Measurements from ENCODE around the gene PIANP. TPM values are rescaled to one million over a fixed set of nuclear protein-coding genes. Genes with fewer than 3 reads are reported as not detected.
"Not testable (repeated sequence)": the region's sequence is repeated elsewhere in the genome, so short reads cannot be mapped to it uniquely, and the experiment has no call there.

PIANP gene, protein sequence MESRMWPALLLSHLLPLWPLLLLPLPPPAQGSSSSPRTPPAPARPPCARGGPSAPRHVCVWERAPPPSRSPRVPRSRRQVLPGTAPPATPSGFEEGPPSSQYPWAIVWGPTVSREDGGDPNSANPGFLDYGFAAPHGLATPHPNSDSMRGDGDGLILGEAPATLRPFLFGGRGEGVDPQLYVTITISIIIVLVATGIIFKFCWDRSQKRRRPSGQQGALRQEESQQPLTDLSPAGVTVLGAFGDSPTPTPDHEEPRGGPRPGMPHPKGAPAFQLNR
- polyA plus RNA-seq = 5.4 TPM
- long read RNA-seq, donor 1, partial matches to known transcripts = 0 of 1 reads
- long read RNA-seq, donor 1, other reads (novel, unspliced or antisense) = 0 of 1 reads
- long read RNA-seq, donor 2 = 0 reads
- long read RNA-seq, donor 3 = 0 reads
- long read RNA-seq, donor 4 = 0 reads
- long read RNA-seq, donor 5 = 0 reads
- long read RNA-seq, donor 6, partial matches to known transcripts = 5 of 5 reads
- long read RNA-seq, donor 6, other reads (novel, unspliced or antisense) = 0 of 5 reads
- long read RNA-seq, donor 7, partial matches to known transcripts = 0 of 1 reads
- long read RNA-seq, donor 7, other reads (novel, unspliced or antisense) = 0 of 1 reads
- long read RNA-seq, donor 8, partial matches to known transcripts = 0 of 2 reads
- long read RNA-seq, donor 8, other reads (novel, unspliced or antisense) = 0 of 2 reads
- long read RNA-seq, donor 9, partial matches to known transcripts = 0 of 1 reads
- long read RNA-seq, donor 9, other reads (novel, unspliced or antisense) = 0 of 1 reads
- long read RNA-seq, donor 10, partial matches to known transcripts = 0 of 2 reads
- long read RNA-seq, donor 10, other reads (novel, unspliced or antisense) = 0 of 2 reads
- long read RNA-seq, donor 11 = 0 reads

GRCh38 chr12:6700646-6701051, at the start of gene PIANP:
PIANP (minus strand) TSS chr12:6700815; CDS start chr12:6698061, 2,754 bp downstream.
- H3K9me3 ChIP-seq (ENCODE audit: control insufficient read depth, low read depth, low read length) = peaks cover 5% of the 10 kb centered on the region
- H3K4me3 ChIP-seq (ENCODE audit: low read length) = peak within 1 kb of the TSS; percentile 39
- WGBS (ENCODE audit: insufficient coverage, low lambda C conversion rate) = 6% methylated on average over 3 of the region's 43 CpGs
- no peaks in the 10 kb centered on the region for H3K36me3 ChIP-seq (ENCODE audit: control insufficient read depth, insufficient read depth, low read length)
- no peak within 1 kb of the TSS for H3K27ac ChIP-seq (ENCODE audit: low read length)
- H3K4me1 ChIP-seq (ENCODE audit: control insufficient read depth, insufficient read depth, low read length) = peaks cover 4% of the 10 kb centered on the region
- DNase-seq = peak in 1 of 2 donors; percentile 44
- peaks cover 77% of the 10 kb centered on the region for H3K27me3 ChIP-seq (ENCODE audit: control insufficient read depth, insufficient read depth, low read length)

GRCh38 chr12:6748761-6749160, 48.1 kb upstream of the PIANP start:
- no CpG with 5 or more reads among the region's 28 CpGs for WGBS (ENCODE audit: insufficient coverage, low lambda C conversion rate)
- Histone ChIP-seq H3K9me3 (ENCODE audit: control insufficient read depth, low read depth, low read length) (no peaks in the 10 kb centered on the region), H3K4me3 (ENCODE audit: low read length) (no peak overlapping the region), H3K4me1 (ENCODE audit: control insufficient read depth, insufficient read depth, low read length) (peaks cover 10% of the 10 kb centered on the region), H3K27ac (ENCODE audit: low read length) (no peak overlapping the region), H3K27me3 (ENCODE audit: control insufficient read depth, insufficient read depth, low read length) (no peaks in the 10 kb centered on the region), H3K36me3 (ENCODE audit: control insufficient read depth, insufficient read depth, low read length) (peaks cover 63% of the 10 kb centered on the region)
- no peak for DNase-seq

- no CpG with 5 or more reads among the region's 4 CpGs for WGBS (ENCODE audit: insufficient coverage, low lambda C conversion rate)
- Histone ChIP-seq H3K27me3 (ENCODE audit: control insufficient read depth, insufficient read depth, low read length) (no peaks in the 10 kb centered on the region), H3K9me3 (ENCODE audit: control insufficient read depth, low read depth, low read length) (no peaks in the 10 kb centered on the region), H3K4me3 (ENCODE audit: low read length) (no peak overlapping the region), H3K27ac (ENCODE audit: low read length) (no peak overlapping the region), H3K4me1 (ENCODE audit: control insufficient read depth, insufficient read depth, low read length) (peaks cover 7% of the 10 kb centered on the region), H3K36me3 (ENCODE audit: control insufficient read depth, insufficient read depth, low read length) (peaks cover 63% of the 10 kb centered on the region)
- no peak for DNase-seq
Measured at GRCh38 chr12:6747216-6747615, 46.6 kb upstream of the PIANP start.

GRCh38 chr12:6745741-6746525, 45.3 kb upstream of the PIANP start:
- H3K27me3 ChIP-seq (ENCODE audit: control insufficient read depth, insufficient read depth, low read length) = no peaks in the 10 kb centered on the region
- no CpG with 5 or more reads among the region's 13 CpGs for WGBS (ENCODE audit: insufficient coverage, low lambda C conversion rate)
- H3K4me3 ChIP-seq (ENCODE audit: low read length) = no peak overlapping the region
- H3K36me3 ChIP-seq (ENCODE audit: control insufficient read depth, insufficient read depth, low read length) = peaks cover 53% of the 10 kb centered on the region
- no peak for DNase-seq
- H3K27ac ChIP-seq (ENCODE audit: low read length) = no peak overlapping the region
- no peaks in the 10 kb centered on the region for H3K9me3 ChIP-seq (ENCODE audit: control insufficient read depth, low read depth, low read length)
- H3K4me1 ChIP-seq (ENCODE audit: control insufficient read depth, insufficient read depth, low read length) = no peaks in the 10 kb centered on the region

GRCh38 chr12:6743300-6743699, 42.7 kb upstream of the PIANP start:
- H3K27me3 ChIP-seq (ENCODE audit: control insufficient read depth, insufficient read depth, low read length); H3K4me1 ChIP-seq (ENCODE audit: control insufficient read depth, insufficient read depth, low read length); H3K4me3 ChIP-seq (ENCODE audit: low read length); DNase-seq; H3K9me3 ChIP-seq (ENCODE audit: control insufficient read depth, low read depth, low read length); H3K27ac ChIP-seq (ENCODE audit: low read length): not testable (repeated sequence)
- 38% methylated on average over 2 of the region's 7 CpGs for WGBS (ENCODE audit: insufficient coverage, low lambda C conversion rate)
- H3K36me3 ChIP-seq (ENCODE audit: control insufficient read depth, insufficient read depth, low read length) = peaks cover 28% of the 10 kb centered on the region

DNA sequence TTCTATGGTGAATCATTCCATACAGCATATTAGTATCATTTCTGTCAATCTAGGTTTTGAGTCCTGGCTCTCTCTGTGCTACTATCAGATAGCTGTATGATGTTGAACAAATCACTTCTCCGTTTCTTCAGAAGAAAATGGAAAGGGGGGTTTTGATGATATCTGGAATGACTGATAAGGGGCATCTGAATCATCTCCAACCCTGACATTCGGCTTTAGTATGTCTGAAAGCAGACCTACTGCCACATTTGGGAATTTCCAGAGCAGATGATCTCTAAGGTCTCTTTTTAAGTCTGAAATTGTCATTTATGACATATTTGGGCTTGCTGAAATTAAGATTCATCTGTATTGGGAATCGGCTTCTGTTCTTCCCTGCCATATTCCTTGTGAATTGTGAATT, 42.2 kb upstream of the PIANP start:
- Histone ChIP-seq H3K27me3 (ENCODE audit: control insufficient read depth, insufficient read depth, low read length) (no peaks in the 10 kb centered on the region), H3K4me3 (ENCODE audit: low read length) (no peak overlapping the region), H3K36me3 (ENCODE audit: control insufficient read depth, insufficient read depth, low read length) (peaks cover 23% of the 10 kb centered on the region), H3K27ac (ENCODE audit: low read length) (no peak overlapping the region), H3K4me1 (ENCODE audit: control insufficient read depth, insufficient read depth, low read length) (no peaks in the 10 kb centered on the region), H3K9me3 (ENCODE audit: control insufficient read depth, low read depth, low read length) (no peaks in the 10 kb centered on the region)
- 73% methylated on average over 2 of the region's 3 CpGs for WGBS (ENCODE audit: insufficient coverage, low lambda C conversion rate)
- DNase-seq = no peak

DNA sequence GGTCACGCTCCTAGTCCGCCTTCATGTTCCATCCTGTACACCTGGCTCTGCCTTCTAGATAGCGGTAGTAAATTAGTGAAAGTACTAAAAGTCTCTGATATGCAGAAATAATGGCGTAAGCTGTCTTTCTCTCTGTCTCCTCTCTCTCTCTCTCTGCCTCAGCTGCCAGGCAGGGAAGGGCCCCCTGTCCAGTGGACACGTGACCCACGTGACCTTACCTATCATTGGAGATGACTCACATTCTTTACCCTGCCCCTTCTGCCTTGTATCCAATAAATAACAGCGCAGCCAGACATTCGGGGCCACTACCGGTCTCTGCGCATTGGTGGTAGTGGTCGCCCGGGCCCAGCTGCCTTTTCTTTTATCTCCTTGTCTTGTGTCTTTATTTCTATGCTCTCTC, 41.5 kb upstream of the PIANP start:
- peaks cover 16% of the 10 kb centered on the region for H3K36me3 ChIP-seq (ENCODE audit: control insufficient read depth, insufficient read depth, low read length)
- H3K9me3 ChIP-seq (ENCODE audit: control insufficient read depth, low read depth, low read length); H3K4me3 ChIP-seq (ENCODE audit: low read length); DNase-seq; H3K4me1 ChIP-seq (ENCODE audit: control insufficient read depth, insufficient read depth, low read length); H3K27me3 ChIP-seq (ENCODE audit: control insufficient read depth, insufficient read depth, low read length); H3K27ac ChIP-seq (ENCODE audit: low read length): not testable (repeated sequence)
- WGBS (ENCODE audit: insufficient coverage, low lambda C conversion rate) = no CpG with 5 or more reads among the region's 12 CpGs

- H3K9me3 ChIP-seq (ENCODE audit: control insufficient read depth, low read depth, low read length) = no peaks in the 10 kb centered on the region
- WGBS (ENCODE audit: insufficient coverage, low lambda C conversion rate) = 92% methylated on average over 3 of the region's 5 CpGs
- no peak overlapping the region for H3K4me3 ChIP-seq (ENCODE audit: low read length)
- H3K27ac ChIP-seq (ENCODE audit: low read length) = no peak overlapping the region
- H3K36me3 ChIP-seq (ENCODE audit: control insufficient read depth, insufficient read depth, low read length) = peaks cover 6% of the 10 kb centered on the region
- H3K27me3 ChIP-seq (ENCODE audit: control insufficient read depth, insufficient read depth, low read length) = no peaks in the 10 kb centered on the region
- peaks cover 7% of the 10 kb centered on the region for H3K4me1 ChIP-seq (ENCODE audit: control insufficient read depth, insufficient read depth, low read length)
- no peak for DNase-seq
Measured at GRCh38 chr12:6736754-6737153, 36.1 kb upstream of the PIANP start.

GRCh38 chr12:6735448-6736191, 35.0 kb upstream of the PIANP start:
- Histone ChIP-seq H3K4me3 (ENCODE audit: low read length) (no peak overlapping the region), H3K27ac (ENCODE audit: low read length) (no peak overlapping the region), H3K27me3 (ENCODE audit: control insufficient read depth, insufficient read depth, low read length) (no peaks in the 10 kb centered on the region), H3K4me1 (ENCODE audit: control insufficient read depth, insufficient read depth, low read length) (peaks cover 7% of the 10 kb centered on the region), H3K36me3 (ENCODE audit: control insufficient read depth, insufficient read depth, low read length) (peaks cover 17% of the 10 kb centered on the region), H3K9me3 (ENCODE audit: control insufficient read depth, low read depth, low read length) (no peaks in the 10 kb centered on the region)
- 88% methylated on average over 1 of the region's 8 CpGs for WGBS (ENCODE audit: insufficient coverage, low lambda C conversion rate)
- peak; percentile 22 to 48 for DNase-seq
